PFSK-1 (cell line): ENCODE measurements around the gene STX18.

Experiments used
- POLR2AphosphoS5 ChIP-seq: IDR thresholded peaks from 2 replicates; pipeline ENCODE4 v1.6.1; 2012; ENCODE audit warnings: low read depth, mild to moderate bottlenecking, control low read depth, low read length, moderate library complexity
- TAF1 ChIP-seq: IDR thresholded peaks from 2 replicates; pipeline ENCODE4 v1.6.1; 2012; ENCODE audit warnings: low read length, control low read depth, borderline replicate concordance; ENCODE audit not compliant: insufficient read depth
- TF ChIP-seq, protein P1 (sequence below), 2 experiments: IDR thresholded peaks; 2 replicates each; pipeline versions ENCODE4 v1.6.1 to v1.8.0; 2011 to 2012; ENCODE audit warnings: low read depth in 2 of 2, low read length in 2 of 2, control low read depth in 1 of 2, inconsistent platforms in 1 of 2, mild to moderate bottlenecking in 1 of 2, moderate library complexity in 1 of 2; ENCODE audit not compliant: insufficient read depth in 1 of 2

DNA sequence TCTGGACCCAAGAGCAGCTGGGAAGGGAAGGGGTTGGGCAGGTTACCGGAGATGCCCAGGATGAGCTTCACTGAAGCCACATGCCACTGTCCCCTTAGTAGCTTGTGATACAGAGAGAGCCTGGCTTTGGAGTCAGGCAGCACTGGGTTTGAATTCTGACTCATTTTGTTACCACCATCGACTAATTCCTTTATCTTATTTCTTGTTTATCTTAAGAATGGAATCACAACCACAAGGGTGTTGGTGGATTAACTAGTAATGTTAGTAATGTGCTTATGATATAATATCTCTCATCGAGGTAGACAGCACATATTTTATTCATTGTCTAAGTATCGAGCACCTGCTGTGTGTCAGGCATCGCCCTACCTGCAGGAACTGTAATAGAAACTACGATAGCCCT lies 17.7 kb upstream of the STX18 start:
- TF ChIP-seq, protein P1, sequence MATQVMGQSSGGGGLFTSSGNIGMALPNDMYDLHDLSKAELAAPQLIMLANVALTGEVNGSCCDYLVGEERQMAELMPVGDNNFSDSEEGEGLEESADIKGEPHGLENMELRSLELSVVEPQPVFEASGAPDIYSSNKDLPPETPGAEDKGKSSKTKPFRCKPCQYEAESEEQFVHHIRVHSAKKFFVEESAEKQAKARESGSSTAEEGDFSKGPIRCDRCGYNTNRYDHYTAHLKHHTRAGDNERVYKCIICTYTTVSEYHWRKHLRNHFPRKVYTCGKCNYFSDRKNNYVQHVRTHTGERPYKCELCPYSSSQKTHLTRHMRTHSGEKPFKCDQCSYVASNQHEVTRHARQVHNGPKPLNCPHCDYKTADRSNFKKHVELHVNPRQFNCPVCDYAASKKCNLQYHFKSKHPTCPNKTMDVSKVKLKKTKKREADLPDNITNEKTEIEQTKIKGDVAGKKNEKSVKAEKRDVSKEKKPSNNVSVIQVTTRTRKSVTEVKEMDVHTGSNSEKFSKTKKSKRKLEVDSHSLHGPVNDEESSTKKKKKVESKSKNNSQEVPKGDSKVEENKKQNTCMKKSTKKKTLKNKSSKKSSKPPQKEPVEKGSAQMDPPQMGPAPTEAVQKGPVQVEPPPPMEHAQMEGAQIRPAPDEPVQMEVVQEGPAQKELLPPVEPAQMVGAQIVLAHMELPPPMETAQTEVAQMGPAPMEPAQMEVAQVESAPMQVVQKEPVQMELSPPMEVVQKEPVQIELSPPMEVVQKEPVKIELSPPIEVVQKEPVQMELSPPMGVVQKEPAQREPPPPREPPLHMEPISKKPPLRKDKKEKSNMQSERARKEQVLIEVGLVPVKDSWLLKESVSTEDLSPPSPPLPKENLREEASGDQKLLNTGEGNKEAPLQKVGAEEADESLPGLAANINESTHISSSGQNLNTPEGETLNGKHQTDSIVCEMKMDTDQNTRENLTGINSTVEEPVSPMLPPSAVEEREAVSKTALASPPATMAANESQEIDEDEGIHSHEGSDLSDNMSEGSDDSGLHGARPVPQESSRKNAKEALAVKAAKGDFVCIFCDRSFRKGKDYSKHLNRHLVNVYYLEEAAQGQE (IDR thresholded peaks at IDR 0.05; ENCODE audit: insufficient read depth in 1 of 2, low read depth in 2 of 2, low read length in 2 of 2) = no peak
- TF ChIP-seq TAF1 = no peak
- no peak for TF ChIP-seq POLR2AphosphoS5
